Measurements from ENCODE around the gene DLX1.

DNA sequence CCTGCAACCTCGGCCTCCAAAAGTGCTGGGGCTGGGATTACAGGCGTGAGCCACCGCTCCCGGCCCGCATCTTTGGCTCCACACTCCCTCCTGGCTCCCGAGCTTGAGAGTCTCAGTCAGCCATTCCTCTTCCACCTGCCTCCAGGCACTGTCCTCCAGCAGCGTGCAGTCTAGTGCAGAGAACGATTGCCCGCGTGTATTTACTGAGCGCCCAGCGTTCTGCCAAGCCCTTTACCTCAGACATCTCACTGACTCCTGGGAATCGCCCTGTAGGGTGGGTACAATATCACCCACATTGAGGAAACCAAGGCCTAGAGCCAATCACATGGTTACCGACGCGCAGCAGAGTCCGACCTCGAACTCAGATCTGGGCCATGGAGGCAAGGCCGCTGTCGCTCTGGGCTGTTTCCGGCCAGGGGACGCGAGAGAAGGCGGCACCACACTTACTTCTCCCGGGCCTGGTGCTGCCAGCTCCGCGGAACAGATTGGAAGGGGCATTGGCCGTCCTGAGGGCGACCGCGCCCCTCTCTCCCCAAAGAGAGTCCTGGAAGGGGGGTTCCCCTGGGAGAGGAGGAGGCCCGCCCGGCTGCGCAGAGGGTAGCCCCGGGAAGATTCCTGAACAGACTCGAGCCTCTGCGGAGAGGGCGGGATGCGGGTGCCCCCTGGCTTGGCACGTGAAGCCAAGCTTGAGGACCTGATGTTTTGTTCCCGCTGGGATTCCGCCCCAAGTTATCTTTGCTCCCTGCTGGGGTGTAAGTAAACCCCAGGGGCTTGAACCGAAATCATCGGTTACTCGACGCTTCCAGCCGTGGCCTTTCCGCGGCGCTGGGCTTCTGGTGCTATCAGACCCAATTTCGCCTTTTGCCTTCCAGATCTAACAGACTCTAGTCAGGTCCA is 22.6 kb downstream of the DLX1 start:
- TF ChIP-seq, protein P1, sequence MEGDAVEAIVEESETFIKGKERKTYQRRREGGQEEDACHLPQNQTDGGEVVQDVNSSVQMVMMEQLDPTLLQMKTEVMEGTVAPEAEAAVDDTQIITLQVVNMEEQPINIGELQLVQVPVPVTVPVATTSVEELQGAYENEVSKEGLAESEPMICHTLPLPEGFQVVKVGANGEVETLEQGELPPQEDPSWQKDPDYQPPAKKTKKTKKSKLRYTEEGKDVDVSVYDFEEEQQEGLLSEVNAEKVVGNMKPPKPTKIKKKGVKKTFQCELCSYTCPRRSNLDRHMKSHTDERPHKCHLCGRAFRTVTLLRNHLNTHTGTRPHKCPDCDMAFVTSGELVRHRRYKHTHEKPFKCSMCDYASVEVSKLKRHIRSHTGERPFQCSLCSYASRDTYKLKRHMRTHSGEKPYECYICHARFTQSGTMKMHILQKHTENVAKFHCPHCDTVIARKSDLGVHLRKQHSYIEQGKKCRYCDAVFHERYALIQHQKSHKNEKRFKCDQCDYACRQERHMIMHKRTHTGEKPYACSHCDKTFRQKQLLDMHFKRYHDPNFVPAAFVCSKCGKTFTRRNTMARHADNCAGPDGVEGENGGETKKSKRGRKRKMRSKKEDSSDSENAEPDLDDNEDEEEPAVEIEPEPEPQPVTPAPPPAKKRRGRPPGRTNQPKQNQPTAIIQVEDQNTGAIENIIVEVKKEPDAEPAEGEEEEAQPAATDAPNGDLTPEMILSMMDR (IDR thresholded peaks at IDR 0.05), result no peak
- TF ChIP-seq POLR2A (IDR thresholded peaks at IDR 0.05), result no peak
